ENCODE measurements around the gene SCAP.
A peak's percentile ranks its signal among the peaks of the same experiment; 100 is the strongest.

DNA sequence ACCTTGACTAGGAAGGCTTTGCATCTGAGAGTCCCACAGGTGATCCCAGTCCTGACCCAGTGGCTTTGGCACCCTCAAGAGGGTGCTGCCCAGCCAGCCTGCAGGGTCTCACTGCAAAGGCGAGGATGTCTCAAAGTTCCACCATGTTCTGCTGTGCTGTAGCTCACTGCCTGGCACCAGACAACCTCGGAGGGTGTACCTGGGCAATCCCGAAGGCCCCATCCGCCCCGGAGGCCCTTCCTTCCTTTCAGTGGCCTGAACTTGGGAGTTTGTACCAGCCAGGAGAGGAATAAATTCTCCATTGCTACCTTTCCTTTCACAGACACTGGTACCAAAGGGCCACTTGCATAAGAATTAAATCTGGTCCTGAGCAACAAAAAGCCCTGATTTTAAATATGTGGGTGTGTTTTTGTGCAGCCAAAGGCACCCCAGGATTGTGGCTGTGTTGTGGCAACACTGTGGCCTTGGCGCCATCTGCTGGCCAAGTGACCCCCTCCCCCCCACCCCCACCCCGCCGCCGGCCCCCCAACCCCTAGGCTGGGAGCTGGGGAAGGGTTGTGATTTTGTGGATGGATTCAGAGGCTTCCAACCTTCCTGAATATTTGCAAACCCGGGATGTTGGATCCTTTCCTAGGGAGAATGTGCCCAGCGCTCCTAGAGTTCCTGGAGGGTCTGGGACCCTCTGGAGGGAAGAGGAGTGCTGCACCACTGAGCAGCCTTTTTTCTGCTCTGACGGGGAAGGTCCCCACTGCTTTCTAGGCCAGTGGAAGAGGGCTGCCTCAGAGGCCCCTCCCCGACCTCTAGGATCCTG, 104.6 kb downstream of the SCAP start:
- TF ChIP-seq, protein P1, sequence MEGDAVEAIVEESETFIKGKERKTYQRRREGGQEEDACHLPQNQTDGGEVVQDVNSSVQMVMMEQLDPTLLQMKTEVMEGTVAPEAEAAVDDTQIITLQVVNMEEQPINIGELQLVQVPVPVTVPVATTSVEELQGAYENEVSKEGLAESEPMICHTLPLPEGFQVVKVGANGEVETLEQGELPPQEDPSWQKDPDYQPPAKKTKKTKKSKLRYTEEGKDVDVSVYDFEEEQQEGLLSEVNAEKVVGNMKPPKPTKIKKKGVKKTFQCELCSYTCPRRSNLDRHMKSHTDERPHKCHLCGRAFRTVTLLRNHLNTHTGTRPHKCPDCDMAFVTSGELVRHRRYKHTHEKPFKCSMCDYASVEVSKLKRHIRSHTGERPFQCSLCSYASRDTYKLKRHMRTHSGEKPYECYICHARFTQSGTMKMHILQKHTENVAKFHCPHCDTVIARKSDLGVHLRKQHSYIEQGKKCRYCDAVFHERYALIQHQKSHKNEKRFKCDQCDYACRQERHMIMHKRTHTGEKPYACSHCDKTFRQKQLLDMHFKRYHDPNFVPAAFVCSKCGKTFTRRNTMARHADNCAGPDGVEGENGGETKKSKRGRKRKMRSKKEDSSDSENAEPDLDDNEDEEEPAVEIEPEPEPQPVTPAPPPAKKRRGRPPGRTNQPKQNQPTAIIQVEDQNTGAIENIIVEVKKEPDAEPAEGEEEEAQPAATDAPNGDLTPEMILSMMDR (IDR thresholded peaks at IDR 0.05) = peak in 1 of 3 experiments; percentile 26
- TF ChIP-seq POLR2A (IDR thresholded peaks at IDR 0.05) (no peak), POLR2AphosphoS5 (IDR thresholded peaks at IDR 0.05; ENCODE audit: insufficient read depth in 1 of 2, low read depth in 1 of 2) (no peak)

Data from vagina (tissue), 2 donors.